Stimulated activated CD8-positive, alpha-beta memory T cell treated with anti-CD3 and anti-CD28 coated beads, Interleukin-12 subunit alpha, Interleukin-12 subunit beta, amount 100 ng/mL, for 4 hours (primary cell): ENCODE data around the gene SGIP1.

Source experiments
- DNase-seq: peaks from one replicate; pipeline ENCODE4 v3.0.0-alpha.2; 2020; ENCODE audit warnings: low read depth

Gene SGIP1

GRCh38 chr1:66607458-66607857 lies 73.5 kb downstream of the SGIP1 start:
- no peak for DNase-seq

GRCh38 chr1:66613187-66613586 lies 79.2 kb downstream of the SGIP1 start:
- no peak for DNase-seq

DNA sequence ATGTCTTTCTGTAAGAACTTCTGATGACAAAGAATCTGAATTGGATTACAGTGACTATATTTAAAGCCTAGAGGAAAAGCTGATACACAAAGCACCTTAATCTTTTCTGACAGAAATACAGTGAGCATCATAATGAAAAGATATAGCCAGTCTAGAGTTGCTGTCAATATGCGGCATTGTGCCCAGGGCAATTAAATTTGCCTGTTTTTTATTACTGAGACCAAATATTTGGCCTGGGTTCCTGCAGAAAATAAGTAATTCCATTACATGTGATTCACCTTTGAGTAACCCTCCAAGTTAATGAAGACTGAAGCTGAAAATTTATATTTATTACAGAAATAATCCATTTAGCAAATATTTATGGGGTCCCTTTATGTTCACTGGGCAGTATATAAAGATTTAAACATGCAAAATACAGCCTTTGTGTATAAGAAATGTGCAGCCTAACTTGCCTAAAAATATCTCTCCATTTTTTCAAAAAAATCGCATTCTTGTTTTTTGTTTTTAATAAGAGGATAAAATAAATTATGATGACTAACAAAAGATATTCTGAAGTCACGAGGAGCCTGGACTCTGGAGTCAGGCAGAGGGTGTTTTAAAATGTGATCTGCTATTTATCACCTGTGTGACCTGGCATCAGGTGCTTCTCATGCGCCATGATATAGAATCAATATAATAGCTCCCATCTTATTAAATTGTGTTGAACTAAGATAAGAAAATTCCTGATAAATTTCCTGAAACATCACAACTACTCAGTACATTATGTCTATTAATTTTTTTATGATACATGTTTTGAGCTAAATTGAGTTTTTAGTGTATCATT lies 83.6 kb downstream of the SGIP1 start:
- no peak for DNase-seq

DNA sequence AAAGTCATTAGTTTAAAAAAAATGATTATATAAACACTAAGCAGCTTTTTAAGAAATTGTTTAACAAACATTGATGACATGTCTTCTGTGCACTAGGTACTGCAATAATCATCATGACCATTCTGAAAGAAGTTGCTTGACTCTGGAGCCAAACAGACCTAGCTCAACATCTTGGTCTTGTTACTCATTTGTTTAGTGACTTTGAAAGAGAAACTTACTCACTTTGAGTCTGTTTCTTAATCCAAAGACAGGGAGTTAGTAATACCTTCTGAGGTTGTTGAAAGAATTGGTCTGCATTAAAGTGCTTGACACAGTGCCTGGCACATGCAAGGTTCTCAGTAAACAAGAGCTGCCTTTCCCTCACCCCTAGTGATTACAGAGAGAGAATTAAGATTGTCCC lies 84.4 kb downstream of the SGIP1 start:
- no peak for DNase-seq

- DNase-seq: no peak
Observed at GRCh38 chr1:66623812-66624211, 89.9 kb downstream of the SGIP1 start.

GRCh38 chr1:66624412-66625060 lies 90.6 kb downstream of the SGIP1 start:
- DNase-seq: no peak

DNA sequence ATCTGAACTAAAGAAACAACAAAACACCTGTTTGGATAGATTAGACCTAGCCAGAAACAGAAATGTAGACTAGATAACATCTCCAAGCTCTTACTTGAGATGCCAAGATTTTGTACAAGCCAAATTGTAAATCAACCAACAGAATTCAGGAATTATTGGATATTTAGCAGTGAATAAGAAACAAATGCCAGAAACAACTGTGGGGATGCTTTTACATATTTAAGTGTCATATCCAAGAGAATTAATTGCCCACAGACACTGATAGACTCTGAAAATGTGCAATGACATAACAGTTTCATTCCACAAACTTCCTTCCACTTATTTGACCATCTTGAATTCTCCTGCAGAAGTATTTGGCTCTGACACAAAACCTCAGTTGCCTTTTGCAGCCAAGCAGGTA lies 92.3 kb downstream of the SGIP1 start:
- DNase-seq: no peak

GRCh38 chr1:66628926-66629325 lies 95.0 kb downstream of the SGIP1 start:
- no peak for DNase-seq

- no peak for DNase-seq
Observed at GRCh38 chr1:66633159-66633558, 99.2 kb downstream of the SGIP1 start.

DNA sequence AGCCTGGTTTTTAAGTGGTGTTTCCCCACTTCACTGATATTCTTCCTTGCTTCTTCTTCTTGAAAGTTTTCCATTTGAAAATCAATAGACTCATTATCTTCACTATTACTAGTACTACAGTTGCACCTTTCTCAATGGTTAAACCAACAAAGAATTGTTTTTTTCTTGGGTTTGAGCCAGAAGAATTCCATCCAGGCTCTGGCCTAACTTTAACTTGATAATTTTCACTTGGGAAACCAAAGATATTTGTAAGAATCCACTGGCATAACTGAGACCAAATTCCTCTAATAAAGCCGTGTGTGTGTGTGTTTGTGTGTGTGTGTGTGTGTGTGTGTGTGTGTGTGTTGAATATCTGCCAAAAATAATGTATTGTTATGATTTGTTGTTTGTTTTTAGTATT lies 103.2 kb downstream of the SGIP1 start:
- no peak for DNase-seq

GRCh38 chr1:66641891-66642473 lies 108.0 kb downstream of the SGIP1 start:
- DNase-seq: no peak

DNA sequence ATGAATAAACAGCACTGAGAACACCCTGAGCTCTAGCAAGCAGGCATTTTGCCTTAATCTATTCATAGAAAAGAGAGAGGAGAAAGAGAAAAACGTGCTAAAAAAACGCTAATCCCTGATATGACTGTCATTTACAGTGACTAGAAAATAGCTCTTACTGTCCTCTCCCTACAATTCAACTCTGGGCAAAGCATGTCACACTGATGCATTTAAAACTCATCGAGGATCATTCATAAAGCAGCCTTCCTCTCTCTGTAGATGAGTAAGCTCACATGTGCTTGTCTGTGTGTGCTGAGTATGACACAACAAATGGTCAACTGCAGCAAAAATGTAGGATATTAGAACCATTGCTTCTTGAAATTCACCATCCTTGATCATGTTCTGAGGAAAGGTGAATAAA lies 109.0 kb downstream of the SGIP1 start:
- no peak for DNase-seq

- no peak for DNase-seq
Observed at GRCh38 chr1:66644331-66644730, 110.4 kb downstream of the SGIP1 start.

DNA sequence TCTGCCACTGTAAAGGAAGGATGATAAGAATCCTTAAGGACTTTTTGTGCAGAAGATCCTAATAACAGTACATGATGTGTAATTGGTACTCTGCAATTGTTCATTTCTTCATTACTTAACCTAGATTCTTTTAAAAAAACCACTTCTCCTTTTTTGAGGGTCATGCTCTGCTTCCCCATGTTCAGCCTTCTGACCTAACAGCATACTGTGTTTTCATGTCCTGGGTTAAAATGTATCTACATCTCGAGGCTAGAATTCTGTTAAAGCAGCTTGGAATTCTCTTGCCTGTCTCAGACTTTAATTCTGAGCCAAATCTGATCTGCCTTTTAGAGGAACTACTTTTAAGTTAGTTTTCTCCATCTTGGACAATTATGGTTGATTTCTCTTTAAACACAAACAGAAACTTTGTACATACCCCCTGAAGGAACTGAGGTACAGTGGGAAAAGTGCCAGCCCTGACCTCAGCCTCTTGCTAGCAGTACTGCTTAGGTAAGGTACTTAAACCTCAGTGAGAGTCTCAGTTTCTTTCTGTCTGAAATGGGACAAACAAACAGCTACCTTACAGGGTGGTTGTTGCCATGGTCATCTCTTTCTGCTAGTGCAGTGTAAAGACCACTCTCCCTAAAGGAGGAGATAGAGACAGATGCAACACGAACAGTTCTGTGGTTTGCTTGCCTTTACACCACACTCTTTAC lies 115.1 kb downstream of the SGIP1 start:
- DNase-seq: no peak

DNA sequence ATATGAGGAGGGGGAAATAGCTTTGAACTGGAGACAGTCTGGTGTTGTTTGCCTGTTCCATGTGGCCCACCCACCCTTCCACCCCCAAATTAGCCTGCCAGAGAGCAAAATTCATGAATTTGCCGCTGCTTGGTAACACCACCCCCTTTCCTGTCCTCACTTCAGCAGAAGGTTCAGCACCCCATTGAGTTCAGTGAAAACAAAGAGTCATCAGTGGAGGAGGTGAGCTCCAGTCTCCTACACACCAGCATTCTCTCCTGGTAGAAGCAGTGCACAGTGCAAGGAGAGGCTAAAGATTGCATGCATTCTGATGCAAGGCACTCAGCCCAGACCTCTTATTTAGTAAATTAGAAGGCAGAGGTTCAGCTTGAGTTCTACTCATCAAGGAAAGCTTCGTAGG lies 118.6 kb downstream of the SGIP1 start:
- DNase-seq: no peak

- no peak for DNase-seq
Observed at GRCh38 chr1:66654643-66655042, 120.7 kb downstream of the SGIP1 start.

DNA sequence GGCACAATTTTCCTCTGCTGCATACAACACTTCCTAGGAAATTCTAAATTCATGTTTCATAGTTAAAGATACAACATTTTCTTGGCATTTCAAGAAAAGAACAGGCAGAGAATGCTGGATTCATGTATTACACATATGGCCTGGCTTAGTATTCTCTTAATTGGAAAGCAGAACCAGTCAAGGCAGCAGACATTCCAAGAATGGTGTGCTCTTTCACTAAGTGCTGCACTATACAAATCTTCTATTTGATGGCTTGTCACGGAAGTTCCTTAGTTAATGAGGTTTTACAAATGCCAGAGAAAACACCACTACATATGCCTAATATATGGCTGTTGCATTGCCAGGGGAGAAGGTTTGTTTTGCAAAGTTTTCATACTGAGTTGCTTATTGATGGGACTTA lies 137.5 kb downstream of the SGIP1 start:
- DNase-seq: no peak

GRCh38 chr1:66676613-66677298 lies 142.8 kb downstream of the SGIP1 start:
- DNase-seq: no peak

- DNase-seq: no peak
Observed at GRCh38 chr1:66678146-66678545, 144.2 kb downstream of the SGIP1 start.

DNA sequence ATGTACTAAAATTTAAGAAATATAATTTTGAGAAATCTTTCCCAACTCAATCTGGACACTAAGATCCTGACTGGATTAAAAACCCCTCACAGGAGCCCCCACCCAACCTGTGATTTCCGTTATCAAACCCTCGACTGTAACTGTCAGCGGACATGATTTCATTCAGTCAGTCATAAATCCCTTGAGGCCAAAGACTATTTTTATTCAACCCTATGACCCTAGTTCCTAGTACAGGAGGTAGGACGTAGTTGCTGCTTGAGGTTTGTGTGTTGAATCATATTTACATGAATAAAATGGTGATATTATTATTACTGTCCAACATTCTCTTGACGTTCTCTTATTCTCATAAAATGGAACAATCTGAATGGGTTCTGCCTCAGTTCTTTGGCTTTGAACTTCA lies 145.2 kb downstream of the SGIP1 start:
- DNase-seq: no peak

DNA sequence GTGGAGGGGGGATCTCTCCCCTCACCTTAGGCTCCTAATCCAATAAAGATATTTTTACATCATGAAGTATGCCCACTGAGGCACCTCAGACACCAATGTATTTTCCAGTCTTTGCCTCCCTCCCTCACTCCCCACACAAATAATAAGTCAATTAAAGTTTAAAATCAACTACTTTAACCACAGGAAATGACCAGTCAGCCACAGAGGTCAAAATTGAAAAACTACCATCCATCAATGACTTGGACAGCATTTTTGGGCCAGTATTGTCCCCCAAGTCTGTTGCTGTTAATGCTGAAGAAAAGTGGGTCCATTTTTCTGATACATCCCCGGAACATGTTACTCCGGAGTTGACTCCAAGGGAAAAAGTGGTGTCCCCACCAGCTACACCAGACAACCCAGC lies 147.7 kb downstream of the SGIP1 start:
- DNase-seq: no peak

- DNase-seq: no peak
Observed at GRCh38 chr1:66682106-66682505, 148.2 kb downstream of the SGIP1 start.
